Large intestine (tissue), 3 donors: ENCODE results near the gene TGM1. TPM values are rescaled to one million over a fixed set of nuclear protein-coding genes. Genes with fewer than 3 reads are reported as not detected.
"Not testable (repeated sequence)": the region's sequence is repeated elsewhere in the genome, so short reads cannot be mapped to it uniquely, and the experiment has no call there.

Experiments
- DNase-seq, 2 donors: peaks; one replicate each; pipeline versions ENCODE4 v3.0.0 to v3.0.0-alpha.2; 2013
- H3K27ac ChIP-seq: one replicate; pipeline ENCODE4 v1.5.1; 2013; ENCODE audit warnings: low read length
- H3K27me3 ChIP-seq: 2 replicates; pipeline ENCODE4 v1.6.1; 2013; ENCODE audit warnings: low read length; ENCODE audit not compliant: control insufficient read depth, insufficient read depth
- H3K36me3 ChIP-seq: 2 replicates; pipeline ENCODE4 v1.6.1; 2013; ENCODE audit warnings: low read length; ENCODE audit not compliant: control insufficient read depth, insufficient read depth
- H3K4me1 ChIP-seq: one replicate; pipeline ENCODE4 v1.6.1; 2013; ENCODE audit warnings: low read length; ENCODE audit not compliant: control insufficient read depth, insufficient read depth
- H3K4me3 ChIP-seq: one replicate; pipeline ENCODE4 v1.5.1; 2013; ENCODE audit warnings: low read length
- H3K9me3 ChIP-seq: one replicate; pipeline ENCODE4 v1.6.1; 2013; ENCODE audit warnings: mild to moderate bottlenecking, low read depth, low read length, moderate library complexity; ENCODE audit not compliant: control insufficient read depth
- WGBS: methylation state at CpG from one replicate; pipeline ENCODE4 v1.1.5; 2013; ENCODE audit warnings: low lambda C conversion rate; ENCODE audit not compliant: insufficient coverage; 5-methylcytosine and 5-hydroxymethylcytosine counted together
- polyA plus RNA-seq: library from polyadenylated mRNA; unstranded; fragments of 120-200 nt; gene quantifications from one replicate; pipeline ENCODE4 v1.2.1, GENCODE V29; 2013

The TGM1 gene
- polyA plus RNA-seq, 1 donor = 8.6 TPM

GRCh38 chr14:24231263-24232120 is 31.5 kb downstream of the TGM1 start:
- Histone ChIP-seq H3K27me3 (no peaks in the 10 kb centered on the region), H3K27ac (peak overlapping the region; percentile 75), H3K36me3 (peaks cover 21% of the 10 kb centered on the region), H3K4me3 (peak overlapping the region; percentile 62), H3K9me3 (no peaks in the 10 kb centered on the region), H3K4me1 (peaks cover 12% of the 10 kb centered on the region)
- 40% methylated on average over 1 of the region's 23 CpGs for WGBS
- DNase-seq = no peak

- Histone ChIP-seq H3K27ac (no peak overlapping the region), H3K27me3 (no peaks in the 10 kb centered on the region), H3K4me1 (peaks cover 12% of the 10 kb centered on the region), H3K9me3 (no peaks in the 10 kb centered on the region), H3K4me3 (no peak overlapping the region), H3K36me3 (peaks cover 6% of the 10 kb centered on the region)
- no peak for DNase-seq
- no CpG with 5 or more reads among the region's 1 CpG for WGBS
Observed at GRCh38 chr14:24228902-24229301, 34.1 kb downstream of the TGM1 start.

GRCh38 chr14:24226473-24226872 is 36.5 kb downstream of the TGM1 start:
- no peaks in the 10 kb centered on the region for H3K9me3 ChIP-seq
- peaks cover 6% of the 10 kb centered on the region for H3K36me3 ChIP-seq
- no CpG with 5 or more reads among the region's 1 CpG for WGBS
- no peak overlapping the region for H3K27ac ChIP-seq
- no peak overlapping the region for H3K4me3 ChIP-seq
- no peaks in the 10 kb centered on the region for H3K27me3 ChIP-seq
- no peak for DNase-seq
- H3K4me1 ChIP-seq = peaks cover 4% of the 10 kb centered on the region

- no peak overlapping the region for H3K4me3 ChIP-seq
- no CpG with 5 or more reads among the region's 7 CpGs for WGBS
- H3K9me3 ChIP-seq = no peaks in the 10 kb centered on the region
- no peak for DNase-seq
- peaks cover 6% of the 10 kb centered on the region for H3K36me3 ChIP-seq
- H3K4me1 ChIP-seq = no peaks in the 10 kb centered on the region
- no peaks in the 10 kb centered on the region for H3K27me3 ChIP-seq
- no peak overlapping the region for H3K27ac ChIP-seq
Observed at GRCh38 chr14:24224618-24225071, 38.3 kb downstream of the TGM1 start.

- not testable (repeated sequence) for H3K9me3 ChIP-seq, H3K4me1 ChIP-seq, H3K36me3 ChIP-seq, H3K27me3 ChIP-seq, H3K27ac ChIP-seq, DNase-seq, H3K4me3 ChIP-seq
- WGBS = no CpG with 5 or more reads among the region's 4 CpGs
Observed at GRCh38 chr14:24222987-24223386, 40.0 kb downstream of the TGM1 start.

- H3K4me3 ChIP-seq = no peak overlapping the region
- H3K9me3 ChIP-seq = no peaks in the 10 kb centered on the region
- peaks cover 8% of the 10 kb centered on the region for H3K36me3 ChIP-seq
- 50% methylated on average over 2 of the region's 3 CpGs for WGBS
- peaks cover 8% of the 10 kb centered on the region for H3K4me1 ChIP-seq
- no peak for DNase-seq
- H3K27me3 ChIP-seq = no peaks in the 10 kb centered on the region
- no peak overlapping the region for H3K27ac ChIP-seq
Observed at GRCh38 chr14:24219521-24219920, 43.5 kb downstream of the TGM1 start.

GRCh38 chr14:24219080-24219479 is 43.9 kb downstream of the TGM1 start:
- Histone ChIP-seq H3K4me3 (no peak overlapping the region), H3K9me3 (no peaks in the 10 kb centered on the region), H3K36me3 (peaks cover 8% of the 10 kb centered on the region), H3K27ac (no peak overlapping the region), H3K27me3 (no peaks in the 10 kb centered on the region), H3K4me1 (peaks cover 12% of the 10 kb centered on the region)
- DNase-seq = no peak
- WGBS = 89% methylated on average over 2 of the region's 4 CpGs

GRCh38 chr14:24216876-24217275 is 46.1 kb downstream of the TGM1 start:
- H3K4me1 ChIP-seq = peaks cover 18% of the 10 kb centered on the region
- H3K36me3 ChIP-seq = not testable (repeated sequence)
- WGBS = no CpG with 5 or more reads among the region's 1 CpG

GRCh38 chr14:24216345-24216699 is 46.7 kb downstream of the TGM1 start:
- H3K4me1 ChIP-seq = peaks cover 18% of the 10 kb centered on the region
- peak overlapping the region; percentile 90 for H3K27ac ChIP-seq
- no peaks in the 10 kb centered on the region for H3K27me3 ChIP-seq
- no peak for DNase-seq
- peaks cover 9% of the 10 kb centered on the region for H3K36me3 ChIP-seq
- no peak overlapping the region for H3K4me3 ChIP-seq
- H3K9me3 ChIP-seq = no peaks in the 10 kb centered on the region
- WGBS = no CpG with 5 or more reads among the region's 2 CpGs

More at GRCh38 chr14:24216876-24217275, 46.1 kb downstream of the TGM1 start:
- H3K4me3 ChIP-seq, H3K9me3 ChIP-seq, H3K27me3 ChIP-seq, H3K27ac ChIP-seq, DNase-seq: not testable (repeated sequence)

GRCh38 chr14:24215495-24216344 is 47.3 kb downstream of the TGM1 start, which contains the start of gene MDP1:
Gene MDP1 (minus strand): TSS chr14:24216066. CDS start chr14:24215955, 111 bp downstream.
- DNase-seq = peak; percentile 92 to 93
- Histone ChIP-seq H3K4me3 (peak within 1 kb of the TSS; percentile 62), H3K27ac (peak within 1 kb of the TSS; percentile 98), H3K9me3 (no peaks in the 10 kb centered on the region), H3K4me1 (peaks cover 18% of the 10 kb centered on the region), H3K27me3 (no peaks in the 10 kb centered on the region), H3K36me3 (peaks cover 14% of the 10 kb centered on the region)
- WGBS = no CpG with 5 or more reads among the region's 40 CpGs
